ENCODE data around the gene PNPLA7. TPM values are rescaled to one million over a fixed set of nuclear protein-coding genes. Genes with fewer than 3 reads are reported as not detected.

Gene PNPLA7
- total and polyA plus RNA-seq, 9 donors, result 2.2 to 29.3 (median 13.0) TPM

DNA sequence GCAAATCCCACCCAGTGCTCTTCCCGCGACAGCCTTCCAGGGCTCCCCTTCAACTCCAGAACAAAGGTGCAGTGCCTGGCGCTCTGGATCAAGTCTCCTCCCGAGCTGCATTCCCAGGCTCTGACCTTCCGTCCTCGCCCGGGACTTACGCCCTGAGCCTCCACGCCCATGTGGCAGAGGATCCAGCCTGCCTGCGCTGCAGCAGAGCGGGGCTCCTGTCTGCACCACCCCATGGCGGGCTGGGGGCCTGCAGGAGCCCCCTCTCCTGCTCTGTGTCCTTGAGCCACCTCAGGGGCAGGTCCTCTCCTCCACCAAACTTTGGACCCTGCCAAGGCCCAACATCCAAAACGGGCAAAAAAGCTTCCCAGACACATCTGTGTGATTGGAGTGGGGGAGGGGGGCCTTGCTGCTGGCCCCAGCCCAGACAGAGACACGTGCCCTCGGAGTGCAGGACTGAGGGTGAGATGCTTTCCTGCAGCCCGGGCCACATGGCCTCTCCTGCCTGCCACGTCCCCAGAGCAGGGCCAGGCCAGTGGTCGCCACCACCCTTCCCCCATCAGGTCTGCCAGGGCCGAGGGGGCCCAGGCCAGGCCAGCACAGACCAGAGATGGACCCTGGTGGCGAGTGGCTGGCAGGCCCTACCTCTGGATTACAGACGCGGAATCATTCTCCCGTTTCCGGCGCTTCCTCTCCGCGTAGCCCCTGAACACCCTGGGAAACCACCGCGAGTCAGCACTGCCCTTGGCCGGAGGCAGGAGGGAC lies 95.4 kb downstream of the PNPLA7 start:
- H3K36me3 ChIP-seq, result no peaks in the 10 kb centered on the region
- 48 to 52% (median 51%) methylated on average over 25 to 30 of the region's 30 CpGs for WGBS, 3 donors
- H3K4me3 ChIP-seq, result peak overlapping the region; percentile 28
- peaks cover 15% of the 10 kb centered on the region for H3K4me1 ChIP-seq (ENCODE audit: insufficient read depth)
- no peak for TF ChIP-seq EP300 (IDR thresholded peaks at IDR 0.05)
- TF ChIP-seq, protein P1, sequence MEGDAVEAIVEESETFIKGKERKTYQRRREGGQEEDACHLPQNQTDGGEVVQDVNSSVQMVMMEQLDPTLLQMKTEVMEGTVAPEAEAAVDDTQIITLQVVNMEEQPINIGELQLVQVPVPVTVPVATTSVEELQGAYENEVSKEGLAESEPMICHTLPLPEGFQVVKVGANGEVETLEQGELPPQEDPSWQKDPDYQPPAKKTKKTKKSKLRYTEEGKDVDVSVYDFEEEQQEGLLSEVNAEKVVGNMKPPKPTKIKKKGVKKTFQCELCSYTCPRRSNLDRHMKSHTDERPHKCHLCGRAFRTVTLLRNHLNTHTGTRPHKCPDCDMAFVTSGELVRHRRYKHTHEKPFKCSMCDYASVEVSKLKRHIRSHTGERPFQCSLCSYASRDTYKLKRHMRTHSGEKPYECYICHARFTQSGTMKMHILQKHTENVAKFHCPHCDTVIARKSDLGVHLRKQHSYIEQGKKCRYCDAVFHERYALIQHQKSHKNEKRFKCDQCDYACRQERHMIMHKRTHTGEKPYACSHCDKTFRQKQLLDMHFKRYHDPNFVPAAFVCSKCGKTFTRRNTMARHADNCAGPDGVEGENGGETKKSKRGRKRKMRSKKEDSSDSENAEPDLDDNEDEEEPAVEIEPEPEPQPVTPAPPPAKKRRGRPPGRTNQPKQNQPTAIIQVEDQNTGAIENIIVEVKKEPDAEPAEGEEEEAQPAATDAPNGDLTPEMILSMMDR (IDR thresholded peaks at IDR 0.05), result no peak
- no peak for TF ChIP-seq POLR2A (IDR thresholded peaks at IDR 0.05)
- no peaks in the 10 kb centered on the region for H3K9me3 ChIP-seq
- H3K27ac ChIP-seq, result no peak overlapping the region
- H3K27me3 ChIP-seq, result no peaks in the 10 kb centered on the region
- intact Hi-C loops (cut with DNase I), result no loop called here
- DNase-seq, result peak; percentile 51 to 77 (median 64)

DNA sequence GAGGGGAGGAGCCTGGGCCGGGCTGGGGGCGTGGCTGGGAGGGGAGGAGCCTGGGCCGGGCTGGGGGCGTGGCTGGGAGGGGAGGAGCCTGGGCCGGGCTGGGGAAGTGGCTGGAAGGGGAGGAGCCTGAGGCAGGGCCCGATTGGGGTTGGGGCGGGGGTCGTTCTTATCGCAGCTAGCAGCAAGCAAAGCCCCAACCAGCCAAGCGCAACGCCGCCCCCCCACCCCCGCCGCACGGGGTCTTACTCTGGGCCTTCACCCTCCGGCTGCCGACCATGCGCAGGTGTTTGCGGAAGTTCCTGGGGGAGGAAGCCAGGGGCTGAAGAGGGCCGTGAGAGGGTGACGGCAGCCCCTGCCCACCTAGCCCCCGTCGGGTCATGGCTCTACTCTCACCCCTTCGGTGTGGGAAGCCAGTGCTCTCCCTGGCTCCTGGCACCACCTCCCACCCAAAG lies 96.0 kb downstream of the PNPLA7 start:
- DNase-seq, result peak; percentile 49 to 81 (median 72)
- Histone ChIP-seq H3K4me1 (ENCODE audit: insufficient read depth) (peaks cover 13% of the 10 kb centered on the region), H3K4me3 (peak overlapping the region; percentile 28), H3K27ac (no peak overlapping the region), H3K9me3 (no peaks in the 10 kb centered on the region), H3K36me3 (no peaks in the 10 kb centered on the region), H3K27me3 (no peaks in the 10 kb centered on the region)
- intact Hi-C loops (cut with DNase I), result no loop called here
- TF ChIP-seq EP300 (IDR thresholded peaks at IDR 0.05), result no peak
- no peak for TF ChIP-seq POLR2A (IDR thresholded peaks at IDR 0.05)
- TF ChIP-seq, protein P1 (IDR thresholded peaks at IDR 0.05), result no peak
- 21 to 27% (median 23%) methylated on average over 22 to 23 of the region's 24 CpGs for WGBS, 3 donors

DNA sequence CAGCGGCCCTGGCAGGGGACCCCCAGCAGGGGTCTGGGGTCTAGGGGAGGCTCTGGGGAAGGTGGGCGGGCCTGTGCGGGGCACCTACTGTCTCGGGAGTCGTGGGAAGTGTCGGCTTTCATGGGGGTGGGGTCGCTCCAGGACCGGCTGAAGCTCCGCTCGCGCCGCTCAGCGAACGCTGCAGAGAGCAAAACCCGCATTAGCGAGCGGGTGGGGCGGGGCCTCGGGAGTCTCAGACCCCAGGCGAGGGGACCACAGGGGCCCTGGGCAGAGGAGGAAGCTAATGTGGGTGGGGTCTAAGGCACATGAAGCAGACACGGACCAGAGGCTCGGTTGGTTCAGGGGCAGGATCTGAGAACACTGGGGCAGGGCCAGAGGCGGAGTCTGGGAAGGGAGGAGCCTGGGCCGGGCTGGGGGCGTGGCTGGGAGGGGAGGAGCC lies 96.5 kb downstream of the PNPLA7 start:
- 45 to 54% (median 49%) methylated on average over 20 to 25 of the region's 25 CpGs for WGBS, 3 donors
- H3K27ac ChIP-seq, result no peak overlapping the region

DNA sequence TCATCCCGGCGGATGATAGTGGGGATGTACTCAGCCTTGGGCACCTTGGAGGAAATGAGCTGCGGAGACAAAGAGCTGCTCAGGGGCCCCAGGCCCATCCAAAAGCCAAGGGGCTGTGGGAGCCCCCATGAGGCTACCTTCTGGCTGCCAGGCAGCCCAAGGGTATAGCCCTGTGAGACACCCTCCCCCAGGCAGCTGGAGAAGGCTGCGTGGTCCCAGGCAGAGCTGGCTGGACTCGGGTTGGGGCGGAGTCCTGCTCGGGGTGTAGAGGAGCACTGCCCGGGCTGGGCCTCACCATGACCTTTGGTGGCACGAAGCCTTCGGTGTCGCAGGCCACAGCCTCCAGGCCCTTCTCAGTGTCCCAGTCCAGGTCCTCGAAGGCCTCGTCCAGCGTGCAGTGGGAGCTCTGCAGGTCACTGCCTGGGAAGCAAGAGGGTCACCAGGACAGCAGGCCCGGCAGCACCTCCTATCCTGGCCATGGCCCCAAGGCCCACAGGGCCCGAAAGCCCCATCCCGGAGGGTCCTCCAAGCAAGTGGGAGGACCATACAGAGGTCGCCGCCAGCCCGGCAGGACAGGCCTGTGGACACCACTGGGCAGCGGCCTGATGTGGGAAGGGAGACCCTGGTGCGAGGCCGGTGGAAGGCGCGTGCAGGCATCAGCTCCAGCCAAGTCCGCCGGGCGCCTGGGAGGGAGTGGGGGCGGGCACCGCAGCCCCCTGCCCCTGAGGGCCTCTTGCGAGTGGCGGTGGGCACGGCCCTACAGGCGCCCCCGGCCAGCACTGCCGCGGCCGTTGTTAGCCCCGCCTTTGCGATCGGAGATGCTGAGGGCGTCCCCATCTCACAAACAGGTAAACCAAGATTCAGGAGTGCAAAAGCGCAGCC lies 97.2 kb downstream of the PNPLA7 start:
- no peaks in the 10 kb centered on the region for H3K36me3 ChIP-seq
- no peaks in the 10 kb centered on the region for H3K9me3 ChIP-seq
- no peaks in the 10 kb centered on the region for H3K27me3 ChIP-seq
- intact Hi-C loops (cut with DNase I), result no loop called here
- WGBS, 3 donors, result 85 to 95% (median 86%) methylated on average over 40 to 43 of the region's 43 CpGs
- TF ChIP-seq EP300 (IDR thresholded peaks at IDR 0.05), result no peak
- no peak overlapping the region for H3K4me3 ChIP-seq
- H3K27ac ChIP-seq, result no peak overlapping the region
- peaks cover 6% of the 10 kb centered on the region for H3K4me1 ChIP-seq (ENCODE audit: insufficient read depth)
- DNase-seq, result peak; percentile 30 to 62 (median 55)

More for the DNA sequence above, 96.5 kb downstream of the PNPLA7 start:
- Histone ChIP-seq H3K9me3 (no peaks in the 10 kb centered on the region), H3K36me3 (no peaks in the 10 kb centered on the region), H3K4me3 (peak overlapping the region; percentile 25), H3K4me1 (ENCODE audit: insufficient read depth) (peaks cover 13% of the 10 kb centered on the region), H3K27me3 (no peaks in the 10 kb centered on the region)
- intact Hi-C loops (cut with DNase I), result no loop called here
- peak; percentile 64 to 81 (median 72) for DNase-seq
- no peak for TF ChIP-seq EP300 (IDR thresholded peaks at IDR 0.05)
- no peak for TF ChIP-seq POLR2A (IDR thresholded peaks at IDR 0.05)
- TF ChIP-seq, protein P1 (IDR thresholded peaks at IDR 0.05), result no peak
